Activated CD4-positive, alpha-beta T cell treated with anti-CD3 and anti-CD28 coated beads, Interleukin-2, Interleukin-6, amounts not matched to agents 100 ng/mL and 50 ng/mL, durations not matched to agents 16 hours and 8 hours (primary cell): ENCODE measurements around the gene ALDH1L2.
"Not testable (repeated sequence)": the region's sequence is repeated elsewhere in the genome, so short reads cannot be mapped to it uniquely, and the experiment has no call there.

Source experiments
- DNase-seq: peaks from one replicate; pipeline ENCODE4 v3.0.0-alpha.2; 2020

The ALDH1L2 gene

GRCh38 chr12:105084251-105085250, at the start of gene ALDH1L2:
ALDH1L2 (minus strand) TSS chr12:105084458; CDS start chr12:105084436, 22 bp downstream.
- DNase-seq, result peak; percentile 75

GRCh38 chr12:105120551-105120950, 36.3 kb upstream of the ALDH1L2 start:
- peak; percentile 17 for DNase-seq

GRCh38 chr12:105116969-105117368, 32.7 kb upstream of the ALDH1L2 start:
- DNase-seq, result no peak

GRCh38 chr12:105113094-105113493, 28.8 kb upstream of the ALDH1L2 start:
- DNase-seq, result no peak

- no peak for DNase-seq
Measured at GRCh38 chr12:105110851-105111250, 26.6 kb upstream of the ALDH1L2 start.

GRCh38 chr12:105109465-105110212, 25.4 kb upstream of the ALDH1L2 start:
- peak; percentile 44 for DNase-seq

GRCh38 chr12:105107494-105108371, 23.5 kb upstream of the ALDH1L2 start, which contains the start of gene WASHC4:
WASHC4 (plus strand) TSS chr12:105107731; CDS start chr12:105107801, 70 bp downstream.
- DNase-seq, result peak; percentile 97

- peak; percentile 20 for DNase-seq
Measured at GRCh38 chr12:105107171-105107493, 22.9 kb upstream of the ALDH1L2 start.

- DNase-seq, result peak; percentile 9
Measured at GRCh38 chr12:105106621-105107020, 22.4 kb upstream of the ALDH1L2 start.

- no peak for DNase-seq
Measured at GRCh38 chr12:105104762-105105161, 20.5 kb upstream of the ALDH1L2 start.

GRCh38 chr12:105102673-105103072, 18.4 kb upstream of the ALDH1L2 start:
- no peak for DNase-seq

- no peak for DNase-seq
Measured at GRCh38 chr12:105100998-105101397, 16.7 kb upstream of the ALDH1L2 start.

- no peak for DNase-seq
Measured at GRCh38 chr12:105100207-105100985, 16.1 kb upstream of the ALDH1L2 start.

GRCh38 chr12:105099356-105099755, 15.1 kb upstream of the ALDH1L2 start:
- DNase-seq, result no peak

GRCh38 chr12:105095338-105095737, 11.1 kb upstream of the ALDH1L2 start:
- not testable (repeated sequence) for DNase-seq

GRCh38 chr12:105092336-105092735, 8.1 kb upstream of the ALDH1L2 start:
- DNase-seq, result no peak

- no peak for DNase-seq
Measured at GRCh38 chr12:105091476-105092206, 7.4 kb upstream of the ALDH1L2 start.

- no peak for DNase-seq
Measured at GRCh38 chr12:105090361-105090760, 6.1 kb upstream of the ALDH1L2 start.

- DNase-seq, result no peak
Measured at GRCh38 chr12:105089817-105090216, 5.6 kb upstream of the ALDH1L2 start.

- DNase-seq, result no peak
Measured at GRCh38 chr12:105085501-105085900, 1.2 kb upstream of the ALDH1L2 start.

GRCh38 chr12:105083551-105084105, 630 bp downstream of the ALDH1L2 start:
- no peak for DNase-seq
